ENCODE results near the gene ZSCAN18.

Gene ZSCAN18

DNA sequence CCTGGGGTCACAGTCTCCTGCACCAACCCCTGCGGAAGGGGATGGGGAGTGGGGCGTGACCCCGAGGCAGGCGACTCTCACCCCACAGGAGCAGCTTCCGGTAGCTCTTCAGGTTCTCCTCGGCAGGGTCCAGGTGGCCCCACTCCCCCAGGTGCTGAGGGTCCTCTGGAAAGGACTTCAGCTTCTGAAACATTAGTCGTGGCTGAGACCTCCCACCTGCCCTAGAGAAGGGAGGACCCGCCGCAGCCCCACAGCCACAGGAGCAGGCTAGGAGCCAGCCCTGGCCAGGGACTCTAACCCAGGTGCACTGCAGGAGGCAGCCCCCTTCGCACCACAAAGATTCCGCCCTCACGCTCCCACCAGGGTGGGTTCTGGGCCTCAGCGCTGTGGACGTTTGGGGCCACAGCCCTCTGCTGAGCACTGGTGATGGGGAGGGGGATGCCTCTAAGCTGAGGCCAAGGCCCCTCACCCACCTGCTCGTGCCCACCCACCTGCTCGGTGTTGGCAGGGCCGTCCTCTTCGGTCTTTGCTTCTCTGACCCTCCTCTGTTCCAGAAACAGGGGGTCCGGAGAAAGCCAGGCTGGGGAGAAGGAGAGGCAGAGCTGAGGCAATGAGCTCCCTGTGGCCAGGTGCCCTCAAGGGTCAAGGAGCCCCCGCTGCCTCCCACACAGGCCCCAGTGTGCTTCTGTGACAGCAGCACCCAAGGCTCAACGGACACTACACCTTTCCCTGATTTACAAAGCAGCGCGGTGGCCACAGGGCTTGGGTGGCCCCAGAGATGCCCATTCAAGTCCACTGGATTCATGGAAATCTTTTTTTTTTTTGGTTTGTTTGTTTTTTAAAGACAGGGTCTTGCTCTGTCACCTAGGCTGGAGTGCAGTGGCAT is 11.0 kb downstream of the ZSCAN18 start:
- no peak for DNase-seq (ENCODE audit: low spot score)

GRCh38 chr19:58085348-58085875 is 12.6 kb downstream of the ZSCAN18 start:
- DNase-seq (ENCODE audit: low spot score) = no peak

DNA sequence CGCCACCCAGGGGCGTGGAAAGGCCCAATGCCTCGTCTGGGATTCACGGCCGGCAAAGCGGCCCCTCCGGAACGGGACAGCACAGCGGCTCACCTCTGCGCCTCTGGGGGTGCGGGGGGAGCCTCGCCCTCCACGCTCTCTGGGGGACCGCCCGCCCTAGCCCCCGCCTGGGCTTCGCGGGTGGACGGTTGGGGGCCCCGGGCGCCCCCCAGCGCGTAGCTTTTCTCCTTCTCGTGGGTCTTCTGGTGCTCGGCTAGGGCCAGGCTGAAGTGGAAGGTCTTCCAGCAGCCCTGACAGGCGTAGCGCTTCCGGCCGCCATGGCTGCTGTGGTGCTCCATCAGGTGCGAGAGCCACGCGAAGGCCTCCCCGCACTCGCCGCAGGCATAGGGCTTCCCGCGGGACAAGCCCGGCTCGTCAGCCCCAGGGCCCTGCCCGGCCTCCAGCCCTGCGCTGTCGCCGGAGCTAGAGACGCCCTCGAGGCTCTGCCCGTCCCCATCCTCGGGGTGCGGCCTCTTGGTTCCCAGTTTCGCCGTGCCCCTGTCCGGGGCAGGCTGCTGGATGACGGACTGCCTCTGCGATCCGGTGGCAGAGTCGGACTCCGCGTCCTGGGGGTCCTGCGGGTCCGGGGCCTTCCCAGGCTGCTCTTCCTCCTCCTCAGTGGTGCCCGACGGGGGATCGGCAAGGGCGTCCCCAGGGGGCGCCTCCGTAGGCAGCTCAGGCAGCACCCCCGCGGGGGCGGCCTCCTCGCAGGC is 13.3 kb downstream of the ZSCAN18 start:
- DNase-seq (ENCODE audit: low spot score) = no peak

GRCh38 chr19:58083021-58083420 is 15.0 kb downstream of the ZSCAN18 start:
- DNase-seq (ENCODE audit: low spot score) = no peak

GRCh38 chr19:58079792-58080191 is 18.2 kb downstream of the ZSCAN18 start:
- no peak for DNase-seq (ENCODE audit: low spot score)

- DNase-seq (ENCODE audit: low spot score) = no peak
Measured at GRCh38 chr19:58067240-58067912, 30.7 kb downstream of the ZSCAN18 start.

DNA sequence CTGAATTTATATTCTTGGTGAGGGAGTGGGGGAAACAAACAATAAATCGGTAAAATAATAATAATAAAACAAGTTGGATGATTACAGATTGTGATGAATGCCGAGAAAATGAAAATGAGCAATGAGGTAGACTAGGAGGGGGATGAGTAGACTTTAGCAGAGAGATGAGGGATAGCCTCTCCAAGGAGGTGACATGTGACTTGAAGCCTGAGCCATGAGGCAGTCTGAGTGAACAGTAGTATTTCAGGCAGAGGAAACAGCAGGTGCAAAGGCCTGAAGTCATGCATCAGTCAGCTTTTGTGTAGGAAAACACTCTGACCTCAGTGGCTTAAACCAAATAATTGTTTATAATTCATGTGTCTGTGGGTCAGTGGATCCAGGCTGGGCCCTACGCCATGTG is 34.3 kb downstream of the ZSCAN18 start:
- no peak for DNase-seq (ENCODE audit: low spot score)

DNA sequence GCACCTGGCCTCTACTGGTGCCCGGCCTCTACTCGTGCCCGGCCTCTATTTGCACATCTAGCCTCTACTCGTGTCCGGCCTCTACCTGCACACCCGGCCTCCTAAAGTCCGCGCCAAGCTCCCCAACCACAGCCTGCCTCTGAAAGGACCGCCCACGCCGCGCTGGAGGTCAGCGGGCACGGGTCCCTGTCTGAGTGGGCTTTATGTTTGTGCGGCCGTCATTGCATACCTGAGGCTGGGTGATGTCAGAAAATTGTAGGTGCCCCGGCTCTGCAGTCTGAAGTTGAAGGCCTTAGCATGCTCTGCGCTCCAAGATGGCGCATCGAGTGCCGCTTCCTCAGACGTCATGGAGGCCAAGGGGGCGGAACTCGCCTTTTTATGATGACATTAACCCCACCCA is 37.8 kb downstream of the ZSCAN18 start:
- no peak for DNase-seq (ENCODE audit: low spot score)

DNA sequence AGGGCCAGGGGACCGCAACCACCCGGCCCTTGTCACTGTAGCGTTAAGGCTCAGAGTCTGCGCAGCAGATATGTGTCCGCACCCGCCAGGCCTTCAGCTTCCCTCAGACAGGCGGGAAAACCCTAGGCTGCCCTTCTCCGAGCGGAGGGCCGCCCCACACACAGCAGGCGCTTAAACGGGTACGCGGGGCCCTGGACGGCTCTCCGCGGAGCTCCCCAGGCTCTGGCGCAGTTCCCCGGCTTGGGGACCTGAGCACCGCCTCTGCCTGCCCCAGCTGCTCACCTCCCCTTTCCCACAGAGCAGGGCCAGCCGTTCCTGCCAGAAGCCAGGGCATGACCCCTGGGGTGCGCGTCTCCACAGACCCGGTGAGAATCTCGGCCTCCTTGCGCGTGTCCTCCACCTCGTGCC is 38.4 kb downstream of the ZSCAN18 start:
- DNase-seq (ENCODE audit: low spot score) = no peak

- peak; percentile 72 for DNase-seq (ENCODE audit: low spot score)
Measured at GRCh38 chr19:58059003-58059670, 38.9 kb downstream of the ZSCAN18 start, which contains the start of gene ZNF135. ZNF135 (plus strand) TSS chr19:58059282; CDS start chr19:58060003, 721 bp downstream.

DNA sequence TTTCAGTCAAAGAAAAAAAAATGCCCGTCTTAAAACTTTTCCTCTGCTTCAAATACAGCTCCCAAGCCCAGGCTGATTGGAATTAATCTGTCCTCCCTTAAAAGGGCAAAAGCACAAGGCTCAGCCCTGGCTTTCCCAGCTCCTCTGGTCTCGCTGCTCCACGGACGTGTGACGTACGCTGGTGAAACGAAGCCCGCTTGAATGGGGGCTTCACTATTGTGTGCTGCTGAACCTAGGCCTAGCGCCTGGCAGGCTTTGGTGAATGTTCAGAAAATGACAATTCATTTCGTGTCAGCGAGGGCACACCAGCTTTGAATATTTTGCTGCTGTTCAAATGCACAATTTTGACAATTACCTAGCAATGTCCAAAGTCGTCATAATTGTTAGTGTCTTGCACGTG is 39.6 kb downstream of the ZSCAN18 start:
- DNase-seq (ENCODE audit: low spot score) = no peak

- no peak for DNase-seq (ENCODE audit: low spot score)
Measured at GRCh38 chr19:58056861-58057260, 41.2 kb downstream of the ZSCAN18 start.

GRCh38 chr19:58056261-58056660 is 41.8 kb downstream of the ZSCAN18 start:
- DNase-seq (ENCODE audit: low spot score) = no peak

- DNase-seq (ENCODE audit: low spot score) = peak; percentile 1
Measured at GRCh38 chr19:58054901-58055874, 42.8 kb downstream of the ZSCAN18 start.

DNA sequence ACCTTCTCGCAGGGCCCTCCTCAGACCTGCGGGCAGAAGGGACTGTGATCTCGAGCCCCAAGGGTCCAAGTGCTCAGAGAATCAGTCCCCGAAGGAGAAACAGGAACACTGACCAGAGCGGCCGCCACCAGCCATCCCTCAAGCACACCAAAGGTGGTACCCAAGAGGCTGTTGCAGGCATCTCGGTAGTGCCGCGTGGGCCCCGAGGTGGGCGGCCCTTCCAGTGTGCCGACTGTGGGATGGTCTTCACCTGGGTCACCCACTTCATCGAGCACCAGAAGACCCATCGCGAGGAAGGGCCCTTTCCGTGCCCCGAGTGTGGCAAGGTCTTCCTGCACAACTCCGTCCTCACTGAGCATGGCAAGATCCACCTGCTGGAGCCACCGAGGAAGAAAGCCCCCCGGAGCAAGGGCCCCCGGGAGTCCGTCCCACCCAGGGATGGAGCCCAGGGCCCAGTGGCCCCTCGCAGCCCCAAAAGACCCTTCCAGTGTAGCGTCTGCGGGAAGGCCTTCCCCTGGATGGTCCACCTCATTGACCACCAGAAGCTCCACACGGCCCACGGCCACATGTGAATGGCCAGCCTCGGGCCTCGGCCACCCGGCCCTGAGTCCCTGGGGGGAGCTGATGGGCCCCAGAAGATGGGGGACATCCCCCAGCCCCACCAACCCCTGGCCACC is 44.4 kb downstream of the ZSCAN18 start:
- DNase-seq (ENCODE audit: low spot score) = no peak

- no peak for DNase-seq (ENCODE audit: low spot score)
Measured at GRCh38 chr19:58052256-58052655, 45.8 kb downstream of the ZSCAN18 start.

GRCh38 chr19:58047672-58048071 is 50.4 kb downstream of the ZSCAN18 start:
- DNase-seq (ENCODE audit: low spot score) = no peak

GRCh38 chr19:58046856-58047255 is 51.2 kb downstream of the ZSCAN18 start:
- no peak for DNase-seq (ENCODE audit: low spot score)

GRCh38 chr19:58045411-58046050 is 52.5 kb downstream of the ZSCAN18 start:
- DNase-seq (ENCODE audit: low spot score) = no peak
